HT-29 (cell line): ENCODE data around the gene PRKCA. TPM values are rescaled to one million over a fixed set of nuclear protein-coding genes. Genes with fewer than 3 reads are reported as not detected.

Experiments used
- DNase-seq: peaks from one replicate; pipeline ENCODE4 v3.0.0-alpha.2; 2015; ENCODE audit warnings: low spot score
- total RNA-seq: library from RNA; depleted of rRNA; stranded (reverse); fragments of >200 nt; shearing (Covaris generic); gene quantifications from 2 replicates; pipeline ENCODE4 v1.2.3, GENCODE V29; 2014

The PRKCA gene
- total RNA-seq, 1 experiment from 2014 or later = 7.1 TPM

DNA sequence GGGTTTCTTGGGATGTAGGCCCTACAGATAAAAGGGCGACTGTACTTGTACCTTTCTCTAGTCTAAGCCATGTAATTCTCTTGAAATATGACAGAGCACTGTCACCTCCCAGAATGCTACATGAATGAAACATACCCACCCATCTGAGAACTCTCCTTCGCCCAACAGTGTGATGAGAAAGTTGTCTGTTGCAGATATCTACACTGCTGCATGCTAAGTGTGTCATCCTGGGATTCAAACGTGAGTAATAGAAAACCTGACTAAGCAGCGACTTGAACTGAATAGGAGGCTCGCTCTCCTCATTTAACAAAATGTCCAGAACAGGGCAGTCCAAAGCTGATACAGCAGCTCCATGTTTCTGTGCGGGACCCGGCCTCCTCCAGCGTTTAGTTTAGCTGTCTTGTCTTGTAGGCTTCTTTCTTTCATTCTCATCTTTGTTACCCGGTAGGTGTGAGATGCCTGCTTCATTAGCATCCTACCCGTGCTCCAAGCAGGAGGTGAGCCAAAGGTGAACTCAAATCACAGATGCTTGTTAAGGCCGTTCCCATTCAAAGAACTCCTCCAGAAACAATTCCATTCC lies 211.9 kb downstream of the PRKCA start:
- DNase-seq = no peak

DNA sequence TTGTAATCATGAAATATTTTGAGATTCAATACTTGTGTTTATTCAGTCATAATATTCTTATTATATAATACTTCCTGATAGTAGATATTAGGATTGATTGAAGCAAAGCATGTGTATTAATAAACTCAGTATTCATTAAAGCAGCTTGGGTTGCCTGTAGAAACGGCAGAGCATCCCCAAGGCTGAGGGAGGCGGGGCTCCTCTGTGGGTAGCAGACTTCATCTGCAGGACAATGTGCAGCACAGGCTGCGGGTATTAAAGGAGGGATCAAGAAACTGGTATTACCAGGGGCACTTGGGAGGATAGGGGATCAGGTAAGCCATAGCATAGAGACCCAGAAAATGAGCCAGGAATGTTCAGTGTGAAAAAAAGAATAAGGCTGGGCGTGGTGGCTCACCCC lies 213.6 kb downstream of the PRKCA start:
- DNase-seq = no peak

GRCh38 chr17:66517336-66518009 lies 215.1 kb downstream of the PRKCA start:
- no peak for DNase-seq

- no peak for DNase-seq
These were observed 215.7 kb downstream of the PRKCA start for GRCh38 chr17:66518108-66518507.

GRCh38 chr17:66518677-66519076 lies 216.3 kb downstream of the PRKCA start:
- no peak for DNase-seq

DNA sequence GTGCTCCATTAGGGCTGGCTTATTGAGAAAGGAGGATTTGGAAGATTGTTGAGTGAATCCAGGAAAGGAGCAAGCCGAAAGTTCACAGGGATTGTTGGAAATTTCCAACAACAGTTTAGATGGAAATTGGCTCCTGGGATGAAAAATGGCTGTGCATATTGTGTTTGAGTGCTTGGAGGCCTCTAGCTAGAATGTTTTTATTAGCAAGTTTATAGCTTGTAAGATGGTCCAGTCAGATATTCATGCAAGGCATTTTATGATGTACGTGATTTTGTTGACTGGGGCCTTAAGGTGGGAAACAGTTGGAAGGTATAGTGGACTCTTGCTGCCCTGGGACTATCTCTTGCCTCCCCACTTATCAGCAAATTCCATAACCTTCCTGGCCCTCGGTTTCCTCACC lies 216.7 kb downstream of the PRKCA start:
- no peak for DNase-seq

GRCh38 chr17:66520999-66521398 lies 218.6 kb downstream of the PRKCA start:
- no peak for DNase-seq

DNA sequence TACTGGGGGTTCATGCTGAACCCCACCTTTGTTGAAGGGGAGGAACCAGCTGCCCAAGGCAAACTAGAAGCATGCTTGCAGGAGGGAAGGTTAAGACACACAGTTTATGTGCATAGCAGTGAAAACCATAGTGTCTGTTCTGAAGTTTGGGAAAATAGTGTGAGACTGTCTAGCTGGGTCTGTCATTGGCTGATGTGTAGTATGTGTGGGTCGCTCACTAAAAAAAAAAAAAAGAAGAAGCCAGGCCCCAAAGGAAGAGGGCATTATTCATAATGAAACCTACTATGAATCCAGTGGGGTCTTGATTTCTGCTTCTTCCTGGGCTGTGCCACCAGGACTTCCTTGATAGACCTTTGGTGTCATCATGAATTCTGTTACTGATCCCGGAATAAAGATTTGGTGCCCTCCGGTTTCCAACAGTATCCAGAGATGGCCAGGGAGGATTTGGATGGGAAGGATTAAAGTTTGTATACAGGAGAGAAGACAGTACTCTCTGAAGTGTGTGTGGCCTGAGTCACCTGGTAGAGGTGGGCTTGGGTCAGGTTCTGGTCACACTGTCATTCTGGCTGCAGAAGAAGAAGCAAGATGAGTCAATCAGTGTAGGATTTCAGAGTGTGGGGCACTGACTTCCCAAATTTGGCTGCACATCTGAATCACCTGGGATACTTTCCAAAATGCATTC lies 220.3 kb downstream of the PRKCA start:
- no peak for DNase-seq

GRCh38 chr17:66523378-66524200 lies 221.2 kb downstream of the PRKCA start:
- DNase-seq = peak; percentile 81

DNA sequence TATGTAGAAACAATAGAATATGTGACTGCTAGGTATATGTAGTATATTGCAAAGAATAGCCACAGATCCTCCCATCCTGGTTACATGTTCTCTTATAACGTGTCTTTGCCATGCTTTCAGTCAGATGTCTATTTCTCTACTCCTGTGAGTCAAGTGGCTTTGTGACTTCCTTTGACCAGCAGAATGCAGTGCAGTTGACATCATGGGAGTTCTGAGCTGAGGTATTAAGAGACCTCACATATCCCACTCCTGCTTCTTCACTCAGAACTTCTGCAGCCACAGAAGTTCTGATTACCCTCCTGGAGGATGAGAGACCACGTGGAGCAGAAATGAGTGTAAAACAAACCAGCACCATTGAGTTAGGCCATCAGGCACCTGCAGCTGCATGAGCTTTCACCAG lies 222.5 kb downstream of the PRKCA start:
- DNase-seq = no peak

DNA sequence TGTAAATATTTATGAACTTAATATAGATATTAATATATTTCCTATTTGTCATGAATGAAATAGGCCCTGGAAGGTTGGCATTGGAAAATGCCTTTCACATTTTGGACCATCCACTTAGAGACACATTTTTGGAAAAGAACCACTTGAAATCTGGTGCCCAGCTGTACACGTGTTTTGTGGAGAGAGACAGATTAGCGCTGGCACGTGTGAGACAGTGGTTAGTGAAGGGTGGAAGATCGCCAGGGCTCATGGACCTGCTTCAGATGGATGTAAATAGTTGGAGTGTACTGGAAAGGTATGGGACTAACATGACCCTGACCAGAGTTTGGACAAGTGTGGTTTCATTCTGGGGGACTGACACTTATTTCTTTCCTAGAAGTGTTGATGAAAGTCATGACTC lies 222.9 kb downstream of the PRKCA start:
- DNase-seq = no peak

DNA sequence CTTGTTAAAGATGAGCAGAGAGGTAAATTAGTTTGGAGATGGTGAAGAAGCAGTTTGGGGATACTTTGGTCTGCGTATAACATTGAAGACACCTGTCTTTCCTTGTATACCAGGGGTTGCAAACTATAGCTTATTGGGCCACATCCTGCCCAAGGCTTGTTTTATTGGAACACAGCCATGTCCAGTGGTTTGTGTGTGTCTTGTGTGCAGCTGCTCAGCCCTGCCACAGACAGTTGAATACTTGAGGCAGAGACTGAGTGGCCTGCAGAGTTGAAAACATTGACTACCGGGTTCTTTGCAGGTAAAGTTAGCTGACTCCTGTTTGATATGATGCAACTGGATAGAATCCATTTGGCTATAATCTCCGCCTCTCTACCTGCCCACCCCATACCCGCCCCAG lies 224.4 kb downstream of the PRKCA start:
- no peak for DNase-seq

DNA sequence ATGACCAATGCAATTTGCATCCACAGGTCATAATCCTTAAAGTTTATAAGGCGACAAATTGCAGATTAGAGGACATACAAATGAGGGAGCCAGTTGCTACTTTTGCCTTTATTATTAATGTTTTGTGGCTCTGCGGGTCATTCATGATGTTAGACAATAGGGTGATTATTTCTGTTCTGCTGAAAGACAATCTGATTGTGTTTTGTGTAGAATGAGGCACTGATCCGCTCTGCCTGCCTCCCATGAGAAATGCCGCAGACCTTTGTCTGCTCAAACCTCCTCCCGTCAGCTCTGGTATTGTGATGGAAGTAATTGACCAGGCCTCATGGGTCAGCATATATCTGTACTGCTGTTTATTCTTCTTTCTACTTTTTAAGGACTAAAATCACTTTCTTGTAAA lies 224.9 kb downstream of the PRKCA start:
- no peak for DNase-seq

- no peak for DNase-seq
These were observed 229.5 kb downstream of the PRKCA start for GRCh38 chr17:66531851-66532295.

GRCh38 chr17:66533572-66533971 lies 231.2 kb downstream of the PRKCA start:
- no peak for DNase-seq

DNA sequence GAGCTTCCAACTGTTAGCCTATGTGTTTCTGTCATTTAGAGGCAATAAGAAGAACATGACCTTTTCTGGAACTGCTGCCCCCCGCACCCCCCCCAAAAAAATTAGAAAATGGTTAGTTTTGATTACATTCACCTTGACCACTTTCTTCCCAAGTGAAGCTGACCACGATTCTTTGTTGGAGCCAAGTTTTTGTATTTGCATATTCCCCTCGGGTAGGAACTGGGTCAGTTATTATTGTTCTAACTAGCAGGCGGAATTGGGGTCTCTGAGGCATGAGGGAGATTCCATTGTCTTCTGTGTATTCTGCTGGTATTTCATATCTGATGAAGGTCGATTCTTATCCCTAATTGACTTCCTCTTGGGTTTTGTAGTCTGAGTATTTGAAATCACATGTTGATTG lies 231.6 kb downstream of the PRKCA start:
- no peak for DNase-seq

DNA sequence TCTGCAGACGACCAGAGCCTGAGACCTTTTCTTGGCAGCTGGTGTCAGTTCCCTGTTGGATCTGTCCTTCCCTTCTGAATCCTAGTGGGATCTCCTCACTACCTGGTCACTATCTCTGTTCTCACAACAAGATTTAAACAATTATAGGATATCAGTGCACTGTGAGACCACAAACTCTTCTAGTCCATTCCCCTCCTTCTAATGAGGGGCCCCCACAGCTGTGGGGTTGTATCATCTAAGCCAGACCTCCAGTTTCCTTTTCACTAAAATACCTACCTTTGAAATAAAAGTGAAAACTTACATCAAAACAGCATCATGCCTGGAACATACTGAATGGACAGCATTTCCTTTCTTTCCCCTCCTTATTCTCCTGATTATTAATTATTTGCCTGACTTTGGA lies 233.2 kb downstream of the PRKCA start:
- DNase-seq = no peak

GRCh38 chr17:66537502-66537901 lies 235.1 kb downstream of the PRKCA start:
- DNase-seq = no peak

DNA sequence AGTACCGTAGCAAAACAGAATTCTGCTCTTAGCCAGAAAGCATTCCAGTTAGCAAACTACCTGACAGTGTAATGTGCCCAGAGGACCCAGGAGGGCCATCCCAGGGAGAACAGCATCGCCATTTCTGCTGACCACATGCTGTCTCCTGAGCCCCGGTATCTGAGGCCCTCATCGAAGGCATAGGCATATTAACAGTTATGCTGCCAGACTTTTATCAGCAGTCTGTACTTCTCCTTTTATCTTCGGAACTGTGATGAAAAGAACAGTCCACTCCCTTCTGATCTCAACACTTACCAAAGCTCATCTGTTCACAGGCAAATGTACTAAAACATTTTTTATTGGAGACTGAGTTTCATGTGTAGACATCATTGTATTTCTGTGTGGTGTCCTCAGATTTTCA lies 236.4 kb downstream of the PRKCA start:
- no peak for DNase-seq

DNA sequence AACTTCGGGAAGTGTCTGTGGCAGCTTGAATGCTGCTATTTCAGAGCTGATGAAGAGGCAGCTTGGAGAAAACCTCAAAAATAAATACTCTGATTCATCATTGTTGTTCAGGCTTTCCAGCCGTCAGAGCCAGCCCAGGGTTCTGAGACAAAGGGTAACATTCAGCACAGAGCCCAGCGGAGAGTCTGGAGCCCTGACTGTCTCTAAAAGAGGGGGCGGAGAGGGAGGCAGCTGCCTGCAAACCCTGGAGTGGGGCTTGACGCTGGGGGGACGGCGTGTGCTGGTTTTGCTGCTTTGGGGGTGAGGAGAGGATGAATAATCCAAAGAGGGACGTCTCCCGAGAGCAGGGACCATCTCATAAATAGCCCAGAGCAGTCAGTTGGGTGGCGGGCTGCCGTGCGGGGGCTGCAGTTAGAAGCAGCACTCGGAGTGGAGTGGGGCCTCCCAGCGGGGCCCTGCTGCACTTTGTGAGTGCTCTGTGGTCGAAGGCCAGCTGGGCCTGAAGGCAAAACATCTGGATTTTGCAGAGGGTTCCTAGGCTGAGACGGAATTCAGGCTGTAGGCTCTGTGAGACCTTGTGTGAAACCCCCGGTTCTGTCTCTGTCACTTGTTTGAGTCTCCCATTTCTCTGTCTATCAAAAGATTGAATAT lies 237.8 kb downstream of the PRKCA start:
- no peak for DNase-seq

DNA sequence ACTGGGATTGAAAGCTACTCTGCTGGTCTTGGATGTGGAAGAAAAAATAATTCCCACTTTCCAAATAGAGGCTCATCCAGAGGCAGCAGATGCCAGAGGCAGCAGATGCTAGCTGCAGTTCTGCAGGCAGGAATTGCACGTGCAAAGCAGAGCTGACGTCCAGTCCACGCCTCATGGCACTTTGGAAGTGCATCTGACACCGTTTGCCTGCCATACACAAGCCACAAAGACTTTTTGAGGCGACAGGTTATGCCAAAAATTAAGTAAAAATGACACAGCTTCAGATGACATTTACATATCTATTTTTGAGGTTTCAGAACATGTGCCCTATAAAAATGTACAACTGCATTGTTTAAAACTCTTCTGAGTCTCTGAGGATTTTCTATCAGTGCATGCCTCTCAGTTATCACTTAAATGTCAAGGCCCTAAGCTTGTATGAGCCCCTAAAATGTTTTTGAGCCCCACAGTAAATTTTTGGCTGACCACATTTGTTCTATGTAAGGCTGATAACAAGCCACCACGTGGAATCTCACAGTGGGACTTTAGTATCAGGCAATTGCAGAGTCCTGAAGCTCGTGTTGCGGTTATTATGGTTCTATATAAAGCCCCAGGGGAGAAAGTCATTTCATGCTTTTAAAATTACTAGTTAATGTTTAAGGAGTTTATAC lies 239.2 kb downstream of the PRKCA start:
- DNase-seq = no peak
